Cardiac fibroblast (primary cell): ENCODE data around the gene PRAMEF12.
"Not testable (repeated sequence)": the region's sequence is repeated elsewhere in the genome, so short reads cannot be mapped to it uniquely, and the experiment has no call there.

ENCODE experiments used
- DNase-seq, 2 donors: peaks; one replicate each; pipeline versions ENCODE4 v3.0.0 to v3.0.0-alpha.2; 2010; ENCODE audit warnings: low read depth in 2 of 2
- H3K4me3 ChIP-seq, 2 donors: replicated peaks in 1 of 2; 1 replicate in 1 of 2; 2 replicates in 1 of 2; pipeline ENCODE4 v1.5.1; 2011; ENCODE audit warnings: low read depth in 2 of 2, low read length in 2 of 2, mild to moderate bottlenecking in 2 of 2, moderate library complexity in 1 of 2
- TF ChIP-seq, protein P1 (sequence below): IDR thresholded peaks from one replicate; pipeline ENCODE4 v1.5.1; 2011; ENCODE audit warnings: low read depth, mild to moderate bottlenecking, low read length, inconsistent platforms

PRAMEF12 gene

DNA sequence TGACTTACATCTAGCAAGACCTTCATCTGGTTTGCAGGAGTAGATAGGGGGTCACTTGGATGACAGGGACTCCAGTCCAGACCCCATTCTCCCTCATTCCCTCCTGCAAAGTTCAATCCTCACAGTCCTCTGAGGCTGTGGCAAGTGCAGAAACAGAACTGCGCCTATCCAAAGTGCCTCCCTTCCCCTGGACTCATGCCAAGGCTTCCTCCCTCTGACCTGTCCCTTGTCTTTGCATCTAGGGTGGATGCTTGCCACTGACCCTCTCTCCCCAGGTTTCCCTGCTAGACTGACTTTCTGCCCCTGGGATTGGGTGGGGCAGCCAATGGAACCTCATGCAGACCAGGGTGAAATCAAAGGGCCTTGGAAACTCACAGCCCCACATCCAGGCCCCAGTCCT lies 36.4 kb downstream of the PRAMEF12 start:
- TF ChIP-seq, protein P1, sequence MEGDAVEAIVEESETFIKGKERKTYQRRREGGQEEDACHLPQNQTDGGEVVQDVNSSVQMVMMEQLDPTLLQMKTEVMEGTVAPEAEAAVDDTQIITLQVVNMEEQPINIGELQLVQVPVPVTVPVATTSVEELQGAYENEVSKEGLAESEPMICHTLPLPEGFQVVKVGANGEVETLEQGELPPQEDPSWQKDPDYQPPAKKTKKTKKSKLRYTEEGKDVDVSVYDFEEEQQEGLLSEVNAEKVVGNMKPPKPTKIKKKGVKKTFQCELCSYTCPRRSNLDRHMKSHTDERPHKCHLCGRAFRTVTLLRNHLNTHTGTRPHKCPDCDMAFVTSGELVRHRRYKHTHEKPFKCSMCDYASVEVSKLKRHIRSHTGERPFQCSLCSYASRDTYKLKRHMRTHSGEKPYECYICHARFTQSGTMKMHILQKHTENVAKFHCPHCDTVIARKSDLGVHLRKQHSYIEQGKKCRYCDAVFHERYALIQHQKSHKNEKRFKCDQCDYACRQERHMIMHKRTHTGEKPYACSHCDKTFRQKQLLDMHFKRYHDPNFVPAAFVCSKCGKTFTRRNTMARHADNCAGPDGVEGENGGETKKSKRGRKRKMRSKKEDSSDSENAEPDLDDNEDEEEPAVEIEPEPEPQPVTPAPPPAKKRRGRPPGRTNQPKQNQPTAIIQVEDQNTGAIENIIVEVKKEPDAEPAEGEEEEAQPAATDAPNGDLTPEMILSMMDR, result no peak
- H3K4me3 ChIP-seq, result no peak overlapping the region
- no peak for DNase-seq

DNA sequence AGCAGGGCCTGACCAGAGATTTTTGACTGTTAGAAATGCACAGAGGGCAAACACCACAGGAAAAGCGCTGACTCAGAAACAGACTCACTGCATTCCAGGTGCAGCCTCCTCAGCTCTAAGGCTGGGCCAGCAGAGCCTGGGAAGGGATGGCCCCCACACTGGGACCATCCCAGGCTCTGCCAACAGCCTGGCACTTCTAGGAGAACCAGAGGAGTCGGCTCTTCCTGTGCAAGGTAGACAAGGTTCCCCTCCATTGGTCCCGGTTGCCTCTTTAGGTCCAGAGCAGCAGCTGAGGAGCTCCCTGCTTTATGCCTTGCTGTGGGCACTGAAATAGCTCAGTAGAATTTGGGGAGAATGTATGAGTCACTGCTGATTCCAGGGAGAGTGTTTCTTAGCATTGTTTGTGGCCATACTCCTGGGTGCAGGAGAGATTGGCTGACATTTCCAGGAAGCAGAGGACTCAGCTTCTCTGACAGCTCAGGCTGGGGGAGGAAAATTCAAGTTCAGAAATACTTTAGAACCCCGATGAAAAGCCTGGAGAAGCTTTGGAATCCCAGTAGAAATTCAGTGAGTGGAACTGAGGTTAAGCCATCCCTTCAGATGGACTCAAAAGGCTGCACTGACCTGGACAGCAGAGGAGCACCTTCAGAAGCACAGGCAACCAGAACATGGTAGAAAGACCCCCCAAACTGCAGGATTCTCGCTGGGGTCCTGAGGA lies 37.3 kb downstream of the PRAMEF12 start:
- DNase-seq, result no peak
- H3K4me3 ChIP-seq, result no peak overlapping the region
- TF ChIP-seq, protein P1, result no peak

DNA sequence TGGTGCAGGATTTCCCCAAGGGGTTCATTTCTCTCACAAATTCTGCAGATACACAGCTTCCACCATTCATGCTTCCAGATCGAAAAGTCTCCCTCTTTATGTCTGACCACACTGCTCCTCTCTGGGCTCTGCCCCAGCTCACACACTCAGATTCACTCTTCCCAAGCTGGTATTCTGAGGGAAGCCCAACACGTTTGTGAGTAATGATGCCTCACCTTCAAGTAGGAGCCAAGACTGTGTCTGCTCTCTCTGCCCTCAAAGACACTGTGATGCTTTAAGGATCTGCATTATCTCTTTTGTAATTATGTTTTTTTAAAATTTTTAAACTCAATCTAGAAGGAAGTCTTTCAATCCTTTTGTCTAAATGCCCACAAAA lies 37.9 kb downstream of the PRAMEF12 start:
- TF ChIP-seq, protein P1, result no peak
- no peak for DNase-seq
- H3K4me3 ChIP-seq, result no peak overlapping the region

DNA sequence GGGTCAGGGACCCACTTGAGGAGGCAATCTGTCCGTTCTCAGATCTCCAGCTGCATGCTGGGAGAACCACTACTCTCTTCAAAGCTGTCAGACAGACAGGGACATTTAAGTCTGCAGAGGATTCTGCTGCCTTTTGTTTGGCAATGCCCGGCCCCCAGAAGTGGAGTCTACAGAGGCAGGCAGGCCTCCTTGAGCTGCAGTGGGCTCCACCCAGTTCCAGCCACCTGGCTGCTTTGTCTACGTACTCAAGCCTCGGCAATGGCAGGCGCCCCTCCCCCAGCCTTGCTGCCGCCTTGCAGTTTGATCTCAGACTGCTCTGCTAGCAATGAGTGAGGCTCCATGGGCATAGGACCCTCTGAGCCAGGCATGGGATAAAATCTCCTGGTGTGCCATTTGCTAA lies 45.5 kb downstream of the PRAMEF12 start:
- not testable (repeated sequence) for DNase-seq, H3K4me3 ChIP-seq
